Transverse colon (tissue), 3 donors: ENCODE data around the gene GBGT1.

Experiments used
- CTCF ChIP-seq, 5 experiments: fragments of 200-600 bp in 3 of 5; fragments of 450-650 bp in 2 of 5; sonication (generic) in 3 of 5; IDR thresholded peaks; 1 replicate in 2 of 5; 2 replicates in 3 of 5; pipeline ENCODE4 v1.5.1; 2016 to 2017; ENCODE audit warnings: antibody characterized with exemption in 5 of 5, inconsistent platforms in 3 of 5, mild to moderate bottlenecking in 2 of 5, moderate library complexity in 1 of 5
- EP300 ChIP-seq: sonication (generic); formaldehyde crosslinking; IDR thresholded peaks from one replicate; pipeline ENCODE4 v1.6.1; 2017; ENCODE audit warnings: antibody characterized with exemption, low read depth
- POLR2A ChIP-seq: fragments of 450-650 bp; IDR thresholded peaks from one replicate; pipeline ENCODE4 v1.6.1; 2016; ENCODE audit warnings: antibody characterized with exemption, mild to moderate bottlenecking, moderate library complexity

DNA sequence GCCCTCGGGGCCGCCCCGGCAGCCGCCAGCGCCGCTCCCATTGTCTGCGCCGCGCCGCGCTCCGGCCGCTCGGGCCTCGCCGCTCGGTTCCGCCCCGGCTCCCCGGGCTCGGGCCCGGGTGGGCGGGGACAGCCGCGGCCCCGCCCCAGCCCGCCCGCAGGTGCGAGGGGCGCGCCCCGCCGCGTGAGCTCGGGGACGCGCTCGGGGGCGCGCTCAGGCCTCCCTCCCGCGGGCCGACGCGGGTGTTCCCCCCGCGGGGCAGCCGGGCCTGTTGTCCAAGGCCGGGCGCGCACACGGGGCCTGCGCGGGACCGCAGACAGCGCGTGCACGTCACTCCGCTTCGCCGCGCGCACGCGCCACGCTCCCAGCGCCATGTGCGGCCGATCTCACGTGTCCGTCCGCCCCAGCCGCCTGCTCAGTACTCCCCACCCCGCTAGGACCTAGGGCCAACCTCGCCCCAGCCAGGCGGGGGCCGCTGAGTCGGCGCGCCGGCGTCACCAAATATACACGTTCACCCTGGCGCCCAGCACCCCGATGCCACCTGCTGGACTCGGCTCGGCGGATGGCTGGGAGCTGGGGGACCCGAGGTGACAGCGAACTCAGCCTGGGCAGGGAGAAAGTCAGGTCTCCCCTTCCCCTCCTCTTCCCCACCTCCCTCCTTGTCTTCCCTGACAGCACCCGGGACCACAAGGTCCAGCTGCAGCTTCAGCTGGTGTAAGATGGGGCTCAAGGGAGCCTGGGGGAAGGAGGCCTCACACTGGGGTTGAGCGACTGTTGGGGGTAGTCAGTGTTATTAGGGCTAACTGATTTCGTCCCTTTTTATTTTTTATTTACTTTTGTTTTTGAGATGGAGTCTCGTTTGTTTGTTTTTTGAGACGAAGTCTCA is 14.3 kb downstream of the GBGT1 start:
- TF ChIP-seq CTCF (IDR thresholded peaks at IDR 0.05) (peak in 4 of 5 experiments; percentile 12 to 62 (median 32)), EP300 (peak; percentile 25), POLR2A (peak; percentile 62)
